H9 (cell line): ENCODE measurements around the gene KIAA0753. TPM values are rescaled to one million over a fixed set of nuclear protein-coding genes. Genes with fewer than 3 reads are reported as not detected.

ENCODE experiments used
- DNase-seq: peaks from one replicate; pipeline ENCODE4 v3.0.0-alpha.2; 2017
- H2AFZ ChIP-seq: one replicate; pipeline ENCODE4 v1.6.1; 2013; ENCODE audit warnings: mild to moderate bottlenecking, low read length, control low read depth, moderate library complexity
- H2AK5ac ChIP-seq: 2 replicates; pipeline ENCODE4 v1.6.1; 2013; ENCODE audit warnings: low read length, control low read depth, mixed read lengths; ENCODE audit not compliant: insufficient read length
- H2BK120ac ChIP-seq: one replicate; pipeline ENCODE4 v1.6.1; 2013; ENCODE audit warnings: low read depth, mild to moderate bottlenecking, low read length, control low read depth, inconsistent platforms; ENCODE audit not compliant: poor library complexity, severe bottlenecking
- H2BK12ac ChIP-seq: 2 replicates; pipeline ENCODE4 v1.6.1; 2013; ENCODE audit warnings: low read length, control low read depth, mixed read lengths, low read depth; ENCODE audit not compliant: insufficient read length
- H2BK15ac ChIP-seq: 2 replicates; pipeline ENCODE4 v1.6.1; 2013; ENCODE audit warnings: low read depth, low read length, control low read depth
- H2BK20ac ChIP-seq: one replicate; pipeline ENCODE4 v1.6.1; 2013; ENCODE audit warnings: low read depth, mild to moderate bottlenecking, low read length, control low read depth, inconsistent platforms; ENCODE audit not compliant: poor library complexity, severe bottlenecking
- H2BK5ac ChIP-seq: 2 replicates; pipeline ENCODE4 v1.6.1; 2013; ENCODE audit warnings: low read length, control low read depth, mixed read lengths; ENCODE audit not compliant: insufficient read length
- H3K14ac ChIP-seq: 2 replicates; pipeline ENCODE4 v1.6.1; 2013; ENCODE audit warnings: low read length, control low read depth; ENCODE audit not compliant: insufficient read depth
- H3K18ac ChIP-seq: 2 replicates; pipeline ENCODE4 v1.6.1; 2013; ENCODE audit warnings: low read depth, mild to moderate bottlenecking, mixed read lengths, low read length, control low read depth; ENCODE audit not compliant: insufficient read length
- H3K23ac ChIP-seq: 2 replicates; pipeline ENCODE4 v1.6.1; 2013; ENCODE audit warnings: low read length, control low read depth, mixed read lengths, low read depth; ENCODE audit not compliant: insufficient read length
- H3K23me2 ChIP-seq: 2 replicates; pipeline ENCODE4 v1.6.1; 2013; ENCODE audit warnings: low read depth, mild to moderate bottlenecking, mixed read lengths, low read length, control low read depth; ENCODE audit not compliant: insufficient read length, poor library complexity, severe bottlenecking
- H3K27ac ChIP-seq: 2 replicates; pipeline ENCODE4 v1.5.1; 2013; ENCODE audit warnings: low read length, control low read depth, mixed read lengths, low read depth; ENCODE audit not compliant: insufficient read length
- H3K27me3 ChIP-seq: 2 replicates; pipeline ENCODE4 v1.6.1; 2013; ENCODE audit warnings: low read length, control low read depth, inconsistent platforms; ENCODE audit not compliant: insufficient read depth
- H3K4ac ChIP-seq: 2 replicates; pipeline ENCODE4 v1.6.1; 2013; ENCODE audit warnings: low read depth, mild to moderate bottlenecking, control low read depth, inconsistent platforms, low read length, moderate library complexity
- H3K4me1 ChIP-seq: 2 replicates; pipeline ENCODE4 v1.6.1; 2013; ENCODE audit warnings: low read length, control low read depth, inconsistent platforms; ENCODE audit not compliant: insufficient read depth
- H3K4me2 ChIP-seq: 2 replicates; pipeline ENCODE4 v1.6.1; 2013; ENCODE audit warnings: low read length, control low read depth, mixed read lengths; ENCODE audit not compliant: insufficient read length, insufficient read depth
- H3K56ac ChIP-seq: 2 replicates; pipeline ENCODE4 v1.6.1; 2013; ENCODE audit warnings: low read depth, mild to moderate bottlenecking, mixed read lengths, low read length, control low read depth; ENCODE audit not compliant: insufficient read length
- H3K79me1 ChIP-seq: 2 replicates; pipeline ENCODE4 v1.6.1; 2013; ENCODE audit warnings: low read depth, mild to moderate bottlenecking, moderate library complexity, low read length, control low read depth, inconsistent platforms; ENCODE audit not compliant: insufficient read depth, poor library complexity, severe bottlenecking
- H3K79me2 ChIP-seq: 2 replicates; pipeline ENCODE4 v1.6.1; 2013; ENCODE audit warnings: low read length, control low read depth, inconsistent platforms; ENCODE audit not compliant: insufficient read depth
- H3K9ac ChIP-seq: 2 replicates; pipeline ENCODE4 v1.6.1; 2013; ENCODE audit warnings: low read length, control low read depth, mixed read lengths; ENCODE audit not compliant: insufficient read length; ENCODE audit errors: extremely low read depth
- H3K9me3 ChIP-seq: one replicate; pipeline ENCODE4 v1.6.1; 2013; ENCODE audit warnings: low read depth, low read length, inconsistent platforms; ENCODE audit not compliant: control insufficient read depth
- H3T11ph ChIP-seq: one replicate; pipeline ENCODE4 v1.6.1; 2013; ENCODE audit warnings: mild to moderate bottlenecking, low read length, control low read depth, inconsistent platforms
- H4K20me1 ChIP-seq: one replicate; pipeline ENCODE4 v1.6.1; 2013; ENCODE audit not compliant: control insufficient read depth, insufficient read length, insufficient read depth
- H4K5ac ChIP-seq: 2 replicates; pipeline ENCODE4 v1.6.1; 2013; ENCODE audit warnings: low read depth, mild to moderate bottlenecking, mixed read lengths, low read length, control low read depth; ENCODE audit not compliant: insufficient read length
- H4K8ac ChIP-seq: replicated peaks from 2 replicates; pipeline ENCODE4 v1.6.1; 2013; ENCODE audit warnings: low read length, control low read depth, mixed read lengths, low read depth; ENCODE audit not compliant: insufficient read length
- H4K91ac ChIP-seq: 2 replicates; pipeline ENCODE4 v1.6.1; 2013; ENCODE audit warnings: low read depth, mild to moderate bottlenecking, moderate library complexity, mixed read lengths, low read length, control low read depth; ENCODE audit not compliant: insufficient read length
- H3K27ac Mint-ChIP-seq, 3 experiments: 2 replicates in 2 of 3; 3 replicates in 1 of 3; pipeline ENCODE4 v1.8.0; 2020 to 2021; ENCODE audit warnings: mixed read lengths in 3 of 3, mild to moderate bottlenecking in 1 of 3, moderate library complexity in 1 of 3
- H3K27me3 Mint-ChIP-seq: 2 replicates; pipeline ENCODE4 v1.8.0; 2021; ENCODE audit warnings: low read depth, mild to moderate bottlenecking, moderate library complexity, mixed read lengths
- H3K36me3 Mint-ChIP-seq, 3 experiments: 2 replicates in 2 of 3; 3 replicates in 1 of 3; pipeline ENCODE4 v1.8.0; 2020 to 2021; ENCODE audit warnings: low read depth in 3 of 3, mixed read lengths in 3 of 3; ENCODE audit not compliant: insufficient read depth in 1 of 3
- H3K4me1 Mint-ChIP-seq, 2 experiments: 2 replicates each; pipeline ENCODE4 v1.8.0; 2020; ENCODE audit warnings: mixed read lengths in 2 of 2
- H3K4me3 Mint-ChIP-seq, 2 experiments: 2 replicates in 1 of 2; 3 replicates in 1 of 2; pipeline ENCODE4 v1.8.0; 2020 to 2021; ENCODE audit warnings: mild to moderate bottlenecking in 2 of 2, mixed read lengths in 2 of 2, moderate library complexity in 1 of 2
- H3K9me3 Mint-ChIP-seq, 2 experiments: 2 replicates in 1 of 2; 3 replicates in 1 of 2; pipeline ENCODE4 v1.8.0; 2020; ENCODE audit warnings: mild to moderate bottlenecking in 2 of 2, mixed read lengths in 2 of 2, moderate library complexity in 1 of 2
- WGBS: extraction: QIAGEN DNeasy Blood & Tissue Kit; methylation state at CpG from one replicate; pipeline ENCODE4 v1.1.7; 2013; ENCODE audit warnings: missing lambda C conversion rate, low lambda C conversion rate, mixed read lengths; ENCODE audit not compliant: insufficient read length; ENCODE audit errors: extremely low coverage; 5-methylcytosine and 5-hydroxymethylcytosine counted together
- total RNA-seq: library from RNA; stranded (reverse); gene quantifications from 2 replicates; pipeline ENCODE4 v1.2.1, GENCODE V29; 2021
- TF ChIP-seq, protein P1 (sequence below): fragments of 200-600 bp; sonication (generic); conservative IDR thresholded peaks from 3 replicates; pipeline ENCODE4 v1.8.0; 2021; ENCODE audit warnings: antibody characterized with exemption, mild to moderate bottlenecking

The KIAA0753 gene
- total RNA-seq, 1 experiment from 2014 or later = 37.2 TPM

DNA sequence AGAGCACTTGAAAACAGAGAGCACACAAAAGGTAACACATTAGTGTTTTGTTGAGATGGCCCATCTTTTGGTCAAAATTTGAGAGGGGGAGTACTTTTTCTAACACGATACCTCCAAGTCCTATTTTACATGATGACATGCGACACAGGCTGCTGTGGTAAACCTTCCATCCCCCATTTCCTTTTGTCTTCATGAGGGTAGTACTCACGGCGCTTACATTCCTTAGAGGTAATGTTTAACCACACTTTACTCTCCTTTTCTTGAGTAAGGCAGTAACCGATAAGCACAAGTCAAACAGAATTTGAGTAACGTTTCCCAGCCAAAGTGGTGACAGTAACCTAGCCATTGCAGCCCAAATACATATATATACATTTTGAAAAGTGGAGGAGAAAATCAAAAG is 48.3 kb downstream of the KIAA0753 start:
- Histone ChIP-seq H2BK20ac (no peak overlapping the region), H3K9me3 (no peaks in the 10 kb centered on the region), H3K14ac (no peak overlapping the region), H4K8ac (no peak overlapping the region), H2AFZ (no peak overlapping the region), H3K27ac (no peak overlapping the region), H3K23ac (no peak overlapping the region), H3K23me2 (no peaks in the 10 kb centered on the region), H3K18ac (no peak overlapping the region), H3K56ac (no peak overlapping the region), H3K4me2 (no peak overlapping the region), H2BK12ac (no peak overlapping the region), H3K4ac (no peak overlapping the region), H4K20me1 (no peaks in the 10 kb centered on the region), H3K27me3 (no peaks in the 10 kb centered on the region), H2BK120ac (no peak overlapping the region), H4K91ac (no peak overlapping the region), H4K5ac (no peak overlapping the region), H3K79me1 (no peaks in the 10 kb centered on the region), H3K9ac (no peak overlapping the region), H2BK15ac (no peak overlapping the region), H3K4me1 (no peaks in the 10 kb centered on the region), H2AK5ac (no peak overlapping the region), H3T11ph (no peak overlapping the region), H3K79me2 (no peaks in the 10 kb centered on the region), H2BK5ac (no peak overlapping the region)
- Mint-ChIP-seq H3K4me1 (peaks cover 5 to 9% of the 10 kb centered on the region in 2 experiments), H3K27ac (peak overlapping the region in 2 of 3 experiments; percentile 17 to 47; a peak in 2 of 7 replicates), H3K9me3 (no peaks in the 10 kb centered on the region), H3K27me3 (no peaks in the 10 kb centered on the region), H3K36me3 (peaks cover 36 to 76% (median 71%) of the 10 kb centered on the region in 3 experiments; a peak in 6 of 7 replicates), H3K4me3 (no peak overlapping the region)
- no peak for DNase-seq
- WGBS = no CpG with 5 or more reads among the region's 6 CpGs
- TF ChIP-seq, protein P1, sequence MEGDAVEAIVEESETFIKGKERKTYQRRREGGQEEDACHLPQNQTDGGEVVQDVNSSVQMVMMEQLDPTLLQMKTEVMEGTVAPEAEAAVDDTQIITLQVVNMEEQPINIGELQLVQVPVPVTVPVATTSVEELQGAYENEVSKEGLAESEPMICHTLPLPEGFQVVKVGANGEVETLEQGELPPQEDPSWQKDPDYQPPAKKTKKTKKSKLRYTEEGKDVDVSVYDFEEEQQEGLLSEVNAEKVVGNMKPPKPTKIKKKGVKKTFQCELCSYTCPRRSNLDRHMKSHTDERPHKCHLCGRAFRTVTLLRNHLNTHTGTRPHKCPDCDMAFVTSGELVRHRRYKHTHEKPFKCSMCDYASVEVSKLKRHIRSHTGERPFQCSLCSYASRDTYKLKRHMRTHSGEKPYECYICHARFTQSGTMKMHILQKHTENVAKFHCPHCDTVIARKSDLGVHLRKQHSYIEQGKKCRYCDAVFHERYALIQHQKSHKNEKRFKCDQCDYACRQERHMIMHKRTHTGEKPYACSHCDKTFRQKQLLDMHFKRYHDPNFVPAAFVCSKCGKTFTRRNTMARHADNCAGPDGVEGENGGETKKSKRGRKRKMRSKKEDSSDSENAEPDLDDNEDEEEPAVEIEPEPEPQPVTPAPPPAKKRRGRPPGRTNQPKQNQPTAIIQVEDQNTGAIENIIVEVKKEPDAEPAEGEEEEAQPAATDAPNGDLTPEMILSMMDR = no peak
